A673 (cell line): ENCODE measurements around the gene DDX19B.

Experiments used
- CTCF ChIP-seq: fragments of 300-800, 200-600 bp; sonication (generic); conservative IDR thresholded peaks from 2 replicates; pipeline ENCODE4 v1.5.1; 2017; ENCODE audit warnings: low read depth, mild to moderate bottlenecking, antibody characterized with exemption, low read length, moderate library complexity, mixed read lengths
- EZH2 ChIP-seq: fragments of 200-600 bp; sonication (generic); IDR thresholded peaks from 2 replicates; pipeline ENCODE4 v1.6.1; 2017; ENCODE audit warnings: borderline replicate concordance, low read depth, mild to moderate bottlenecking, mixed read lengths, antibody characterized with exemption, low read length; ENCODE audit not compliant: poor library complexity, severe bottlenecking

GRCh38 chr16:70331091-70331490, 32.1 kb downstream of the DDX19B start:
- TF ChIP-seq CTCF (no peak), EZH2 (no peak)
